IgD-negative memory B cell (primary cell): ENCODE results near the gene DPP8. TPM values are rescaled to one million over a fixed set of nuclear protein-coding genes. Genes with fewer than 3 reads are reported as not detected.

Source experiments
- H3K27ac Mint-ChIP-seq, 3 donors: one replicate each; pipeline ENCODE4 v1.8.0; 2020 to 2022; ENCODE audit warnings: mild to moderate bottlenecking in 3 of 3, mixed read lengths in 3 of 3, moderate library complexity in 1 of 3
- H3K27me3 Mint-ChIP-seq: one replicate; pipeline ENCODE4 v1.8.0; 2021; ENCODE audit warnings: mixed read lengths
- H3K36me3 Mint-ChIP-seq: one replicate; pipeline ENCODE4 v1.8.0; 2020; ENCODE audit warnings: mild to moderate bottlenecking, mixed read lengths
- H3K4me1 Mint-ChIP-seq, 3 donors: one replicate each; pipeline ENCODE4 v1.8.0; 2020 to 2022; ENCODE audit warnings: mixed read lengths in 3 of 3, mild to moderate bottlenecking in 1 of 3
- H3K4me3 Mint-ChIP-seq, 4 donors: one replicate each; pipeline ENCODE4 v1.8.0; 2020 to 2022; ENCODE audit warnings: mild to moderate bottlenecking in 4 of 4, mixed read lengths in 4 of 4, moderate library complexity in 3 of 4
- H3K9me3 Mint-ChIP-seq, 3 donors: one replicate each; pipeline ENCODE4 v1.8.0; 2020 to 2021; ENCODE audit warnings: mixed read lengths in 3 of 3, mild to moderate bottlenecking in 1 of 3
- polyA plus RNA-seq: library from polyadenylated mRNA; unstranded; fragments of 300-500 nt; fragmentation: Illumina TruSeq; gene quantifications from one replicate; pipeline ENCODE4 v1.2.3, GENCODE V29; 2021

The DPP8 gene
- polyA plus RNA-seq, 1 donor from 2014 or later, result 46.5 TPM

GRCh38 chr15:65423976-65424679 lies 93.4 kb downstream of the DPP8 start:
- Mint-ChIP-seq H3K36me3 (peaks cover 2% of the 10 kb centered on the region), H3K27ac (no peak overlapping the region), H3K4me3 (peak overlapping the region in 3 of 4 donors; percentile 1 to 54 (median 47)), H3K27me3 (peaks cover 48% of the 10 kb centered on the region), H3K4me1 (peaks cover 0 to 11% (median 8%) of the 10 kb centered on the region in 3 donors), H3K9me3 (no peaks in the 10 kb centered on the region)

- Mint-ChIP-seq H3K36me3 (peaks cover 2% of the 10 kb centered on the region), H3K4me3 (peak overlapping the region; percentile 54 to 90 (median 71)), H3K9me3 (no peaks in the 10 kb centered on the region), H3K27me3 (peaks cover 50% of the 10 kb centered on the region), H3K4me1 (peaks cover 0 to 11% (median 8%) of the 10 kb centered on the region in 3 donors), H3K27ac (no peak overlapping the region)
Observed at GRCh38 chr15:65423150-65423975, 94.1 kb downstream of the DPP8 start.

GRCh38 chr15:65421360-65422215 lies 95.9 kb downstream of the DPP8 start:
- peaks cover 2% of the 10 kb centered on the region for H3K36me3 Mint-ChIP-seq
- H3K4me1 Mint-ChIP-seq, result peaks cover 0 to 11% (median 8%) of the 10 kb centered on the region in 3 donors
- peaks cover 59% of the 10 kb centered on the region for H3K27me3 Mint-ChIP-seq
- peak overlapping the region; percentile 4 to 95 (median 86) for H3K4me3 Mint-ChIP-seq
- H3K9me3 Mint-ChIP-seq, result no peaks in the 10 kb centered on the region
- H3K27ac Mint-ChIP-seq, result no peak overlapping the region

- Mint-ChIP-seq H3K36me3 (peaks cover 2% of the 10 kb centered on the region), H3K4me1 (peaks cover 0 to 11% (median 8%) of the 10 kb centered on the region in 3 donors), H3K4me3 (no peak overlapping the region), H3K27me3 (peaks cover 58% of the 10 kb centered on the region), H3K27ac (no peak overlapping the region), H3K9me3 (no peaks in the 10 kb centered on the region)
Observed at GRCh38 chr15:65420975-65421359, 96.5 kb downstream of the DPP8 start.

GRCh38 chr15:65418596-65418995 lies 98.9 kb downstream of the DPP8 start:
- Mint-ChIP-seq H3K4me3 (no peak overlapping the region), H3K27ac (no peak overlapping the region), H3K4me1 (peaks cover 0 to 11% (median 8%) of the 10 kb centered on the region in 3 donors), H3K36me3 (peaks cover 4% of the 10 kb centered on the region), H3K9me3 (no peaks in the 10 kb centered on the region), H3K27me3 (peaks cover 49% of the 10 kb centered on the region)

- Mint-ChIP-seq H3K4me1 (peaks cover 0 to 2% (median under 1%) of the 10 kb centered on the region in 3 donors), H3K36me3 (peaks cover 4% of the 10 kb centered on the region), H3K27me3 (peaks cover 37% of the 10 kb centered on the region), H3K4me3 (no peak overlapping the region), H3K9me3 (no peaks in the 10 kb centered on the region), H3K27ac (peak overlapping the region in 1 of 3 donors; percentile 64)
Observed at GRCh38 chr15:65416845-65417416, 100.6 kb downstream of the DPP8 start.

GRCh38 chr15:65414841-65415621 lies 102.5 kb downstream of the DPP8 start:
- peaks cover 26% of the 10 kb centered on the region for H3K27me3 Mint-ChIP-seq
- H3K9me3 Mint-ChIP-seq, result no peaks in the 10 kb centered on the region
- H3K36me3 Mint-ChIP-seq, result peaks cover 4% of the 10 kb centered on the region
- H3K4me3 Mint-ChIP-seq, result no peak overlapping the region
- no peak overlapping the region for H3K27ac Mint-ChIP-seq
- peaks cover 0 to 5% (median 2%) of the 10 kb centered on the region in 3 donors for H3K4me1 Mint-ChIP-seq

- Mint-ChIP-seq H3K4me3 (no peak overlapping the region), H3K27me3 (peaks cover 29% of the 10 kb centered on the region), H3K36me3 (peaks cover 4% of the 10 kb centered on the region), H3K27ac (no peak overlapping the region), H3K9me3 (no peaks in the 10 kb centered on the region), H3K4me1 (peaks cover 8 to 13% (median 8%) of the 10 kb centered on the region in 3 donors)
Observed at GRCh38 chr15:65413760-65414144, 103.7 kb downstream of the DPP8 start.

- Mint-ChIP-seq H3K36me3 (peaks cover 4% of the 10 kb centered on the region), H3K27me3 (peaks cover 24% of the 10 kb centered on the region), H3K4me1 (peaks cover 8 to 15% (median 8%) of the 10 kb centered on the region in 3 donors), H3K9me3 (no peaks in the 10 kb centered on the region), H3K27ac (no peak overlapping the region), H3K4me3 (no peak overlapping the region)
Observed at GRCh38 chr15:65413051-65413759, 104.3 kb downstream of the DPP8 start.

GRCh38 chr15:65412556-65412955 lies 104.9 kb downstream of the DPP8 start:
- no peaks in the 10 kb centered on the region for H3K9me3 Mint-ChIP-seq
- peaks cover 4% of the 10 kb centered on the region for H3K36me3 Mint-ChIP-seq
- peaks cover 23% of the 10 kb centered on the region for H3K27me3 Mint-ChIP-seq
- H3K4me1 Mint-ChIP-seq, result peaks cover 8 to 15% (median 8%) of the 10 kb centered on the region in 3 donors
- no peak overlapping the region for H3K4me3 Mint-ChIP-seq
- H3K27ac Mint-ChIP-seq, result no peak overlapping the region

- H3K9me3 Mint-ChIP-seq, result no peaks in the 10 kb centered on the region
- peaks cover 4% of the 10 kb centered on the region for H3K36me3 Mint-ChIP-seq
- peaks cover 16% of the 10 kb centered on the region for H3K27me3 Mint-ChIP-seq
- no peak overlapping the region for H3K27ac Mint-ChIP-seq
- peaks cover 8 to 15% (median 8%) of the 10 kb centered on the region in 3 donors for H3K4me1 Mint-ChIP-seq
- no peak overlapping the region for H3K4me3 Mint-ChIP-seq
Observed at GRCh38 chr15:65411465-65412071, 105.9 kb downstream of the DPP8 start.

GRCh38 chr15:65410972-65411371 lies 106.5 kb downstream of the DPP8 start:
- Mint-ChIP-seq H3K4me3 (no peak overlapping the region), H3K27ac (no peak overlapping the region), H3K4me1 (peaks cover 8 to 15% (median 8%) of the 10 kb centered on the region in 3 donors), H3K27me3 (peaks cover 12% of the 10 kb centered on the region), H3K9me3 (no peaks in the 10 kb centered on the region), H3K36me3 (peaks cover 4% of the 10 kb centered on the region)

GRCh38 chr15:65410036-65410435 lies 107.5 kb downstream of the DPP8 start:
- Mint-ChIP-seq H3K27ac (peak overlapping the region in 1 of 3 donors; percentile 52), H3K4me3 (no peak overlapping the region), H3K27me3 (peaks cover 12% of the 10 kb centered on the region), H3K36me3 (peaks cover 4% of the 10 kb centered on the region), H3K9me3 (no peaks in the 10 kb centered on the region), H3K4me1 (peaks cover 8 to 15% (median 8%) of the 10 kb centered on the region in 3 donors)
